ENCODE data around the gene SFXN1. TPM values are rescaled to one million over a fixed set of nuclear protein-coding genes. Genes with fewer than 3 reads are reported as not detected.

The SFXN1 gene
- total RNA-seq, 1 donor from 2014 or later = 49.9 TPM

DNA sequence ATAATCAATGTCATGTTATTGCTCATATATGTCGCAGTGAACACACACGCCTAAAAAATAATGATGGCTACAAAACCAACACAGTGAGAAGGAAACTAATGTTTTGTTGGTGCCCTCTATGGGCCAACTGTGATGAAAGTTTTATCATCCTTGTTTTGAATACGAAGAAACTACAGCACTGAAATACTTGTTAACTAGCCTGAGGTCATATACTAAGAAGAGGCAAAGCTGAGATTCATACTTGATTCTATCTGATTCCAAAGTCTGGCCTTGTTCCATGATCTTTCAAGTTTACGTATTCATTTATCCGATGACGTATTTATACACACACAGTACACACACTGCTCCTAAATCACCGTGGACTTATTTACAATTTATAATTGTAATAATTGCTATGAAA, 18.2 kb upstream of the SFXN1 start:
- DNase-seq (ENCODE audit: low read depth) = no peak
- H3K4me3 ChIP-seq (ENCODE audit: low read depth, low read length) = no peak overlapping the region
- TF ChIP-seq CTCF (conservative IDR thresholded peaks at IDR 0.05; ENCODE audit: low read depth, low read length) = peak; percentile 51

DNA sequence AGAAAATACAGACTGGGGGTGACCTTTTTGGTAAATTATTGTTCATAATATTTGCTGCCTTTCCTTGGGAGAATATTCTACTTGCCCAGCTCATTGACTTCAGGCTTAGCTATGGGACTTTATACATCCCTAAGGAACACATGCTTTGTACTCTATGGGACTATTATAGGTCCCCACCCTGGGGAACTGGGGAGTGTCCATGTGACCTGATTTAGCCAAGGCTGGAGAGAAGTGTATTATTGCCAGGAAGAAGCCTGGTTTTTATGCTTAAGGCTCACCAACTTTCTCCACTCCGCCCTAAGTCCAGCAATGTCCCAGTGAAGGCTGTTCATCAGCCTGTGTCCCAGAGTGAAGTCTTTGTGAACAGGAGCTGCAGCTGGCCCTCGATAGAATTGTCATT, 17.8 kb upstream of the SFXN1 start:
- no peak overlapping the region for H3K4me3 ChIP-seq (ENCODE audit: low read depth, low read length)
- no peak for TF ChIP-seq CTCF (conservative IDR thresholded peaks at IDR 0.05; ENCODE audit: low read depth, low read length)
- DNase-seq (ENCODE audit: low read depth) = no peak

- TF ChIP-seq CTCF (conservative IDR thresholded peaks at IDR 0.05; ENCODE audit: low read depth, low read length) = no peak
- no peak overlapping the region for H3K4me3 ChIP-seq (ENCODE audit: low read depth, low read length)
- no peak for DNase-seq (ENCODE audit: low read depth)
Observed at GRCh38 chr5:175461370-175461769, 17.0 kb upstream of the SFXN1 start.

DNA sequence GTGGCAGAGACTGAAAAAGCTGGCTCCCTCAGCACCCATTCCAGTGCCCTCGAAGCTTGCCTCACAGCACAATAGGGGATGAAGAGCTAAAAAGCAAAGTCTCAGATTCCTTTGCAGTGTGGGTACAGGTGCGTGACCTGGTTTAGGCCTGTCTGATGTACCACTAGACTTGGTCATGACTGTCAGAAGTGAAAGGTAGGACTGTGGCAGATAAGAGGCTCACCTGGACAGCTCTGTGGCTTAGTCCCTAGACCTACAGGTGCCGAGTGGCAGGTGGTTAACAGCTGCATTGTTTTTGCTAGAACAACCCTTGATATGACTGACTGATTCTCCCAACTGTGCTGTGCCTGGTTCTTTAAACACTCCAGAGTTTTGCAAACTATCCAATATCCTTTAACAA, 14.7 kb upstream of the SFXN1 start:
- no peak overlapping the region for H3K4me3 ChIP-seq (ENCODE audit: low read depth, low read length)
- TF ChIP-seq CTCF (conservative IDR thresholded peaks at IDR 0.05; ENCODE audit: low read depth, low read length) = no peak
- DNase-seq (ENCODE audit: low read depth) = no peak

DNA sequence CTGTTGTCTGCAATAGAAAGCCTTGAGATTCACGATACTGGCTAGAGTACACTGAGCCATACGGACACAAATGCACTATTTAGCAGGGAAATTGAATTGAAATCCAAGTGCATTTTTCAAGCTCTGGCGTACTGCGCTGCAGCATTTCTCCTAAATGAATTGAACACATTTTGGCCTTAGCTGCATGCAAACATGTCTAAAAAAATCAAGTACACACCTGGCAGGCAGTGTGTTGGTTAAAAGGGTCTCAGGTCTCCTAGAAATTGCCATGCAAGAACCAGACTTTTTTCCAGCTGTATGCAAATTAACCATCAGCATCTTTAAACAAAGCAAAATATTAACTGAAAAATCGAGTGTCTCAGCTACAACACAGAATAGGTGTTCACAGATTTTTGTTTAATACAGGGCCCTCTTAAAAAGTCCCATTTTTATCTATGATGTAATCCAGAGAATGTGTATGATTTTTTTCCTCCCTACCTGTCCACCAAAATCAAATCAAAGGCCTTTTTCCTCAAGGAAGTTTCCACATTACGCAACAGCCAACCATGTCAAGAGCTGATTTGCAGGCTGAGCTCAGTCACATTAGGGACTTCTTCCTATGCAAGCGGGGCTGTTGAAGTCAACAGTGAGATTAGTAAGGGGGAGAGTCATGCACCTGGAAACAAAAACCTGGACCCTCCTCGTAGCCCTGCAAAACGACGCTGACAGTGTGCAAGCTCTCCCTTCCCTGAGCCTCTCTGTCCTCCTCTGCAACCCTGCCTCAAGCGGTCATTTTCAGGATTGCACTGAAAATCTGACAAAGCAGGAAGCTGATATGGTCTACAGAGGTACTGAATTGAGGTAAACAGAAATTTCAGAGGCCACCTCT, 14.1 kb upstream of the SFXN1 start:
- TF ChIP-seq CTCF (conservative IDR thresholded peaks at IDR 0.05; ENCODE audit: low read depth, low read length) = peak; percentile 78
- DNase-seq (ENCODE audit: low read depth) = no peak

DNA sequence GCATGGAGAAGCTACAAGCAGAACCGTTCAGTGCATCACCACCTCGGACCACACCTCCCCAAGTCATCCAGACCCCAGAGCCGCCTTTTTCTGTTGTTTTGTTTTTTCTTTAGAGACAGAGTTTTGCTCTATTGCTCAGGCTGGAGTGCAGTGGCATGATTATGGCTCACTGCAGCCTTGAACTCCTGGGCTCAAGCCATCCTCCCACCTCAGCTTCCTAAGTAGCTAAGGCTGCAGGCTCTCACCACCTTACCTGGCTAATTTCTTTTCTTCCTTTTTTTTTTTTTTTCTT, 13.5 kb upstream of the SFXN1 start:
- TF ChIP-seq CTCF (conservative IDR thresholded peaks at IDR 0.05; ENCODE audit: low read depth, low read length) = no peak
- DNase-seq (ENCODE audit: low read depth) = no peak
- H3K4me3 ChIP-seq (ENCODE audit: low read depth, low read length) = no peak overlapping the region

More for the DNA sequence above, 14.1 kb upstream of the SFXN1 start:
- H3K4me3 ChIP-seq (ENCODE audit: low read depth, low read length) = no peak overlapping the region

GRCh38 chr5:175465282-175465681, 13.1 kb upstream of the SFXN1 start:
- H3K4me3 ChIP-seq (ENCODE audit: low read depth, low read length) = no peak overlapping the region
- no peak for DNase-seq (ENCODE audit: low read depth)
- no peak for TF ChIP-seq CTCF (conservative IDR thresholded peaks at IDR 0.05; ENCODE audit: low read depth, low read length)
